HEK293 (cell line): ENCODE measurements around the gene ITGAL.

ENCODE experiments used
- BCL11A ChIP-seq: fragments of 450-650 bp; formaldehyde crosslinking; IDR thresholded peaks from 2 replicates; pipeline ENCODE4 v1.5.1; 2016; ENCODE audit warnings: low read depth, missing biosample characterization, missing genetic modification characterization
- OSR2 ChIP-seq: fragments of 450-650 bp; formaldehyde crosslinking; IDR thresholded peaks from 2 replicates; pipeline ENCODE4 v1.5.1; 2016; ENCODE audit warnings: missing biosample characterization, missing genetic modification characterization
- PRDM6 ChIP-seq: fragments of 450-650 bp; formaldehyde crosslinking; IDR thresholded peaks from 2 replicates; pipeline ENCODE4 v1.5.1; 2017; ENCODE audit warnings: missing biosample characterization, missing genetic modification characterization
- SALL2 ChIP-seq: fragments of 450-650 bp; formaldehyde crosslinking; IDR thresholded peaks from 2 replicates; pipeline ENCODE4 v1.5.0; 2017; ENCODE audit warnings: missing biosample characterization, mild to moderate bottlenecking, missing genetic modification characterization, borderline replicate concordance
- SP3 ChIP-seq: fragments of 450-650 bp; formaldehyde crosslinking; IDR thresholded peaks from 2 replicates; pipeline ENCODE4 v1.5.1; 2016; ENCODE audit warnings: missing biosample characterization, missing genetic modification characterization
- TSHZ1 ChIP-seq: fragments of 450-650 bp; formaldehyde crosslinking; IDR thresholded peaks from 2 replicates; pipeline ENCODE4 v1.5.1; 2016; ENCODE audit warnings: missing biosample characterization, missing genetic modification characterization, borderline replicate concordance
- ZBTB17 ChIP-seq: fragments of 450-650 bp; formaldehyde crosslinking; IDR thresholded peaks from 2 replicates; pipeline ENCODE4 v1.5.1; 2016; ENCODE audit warnings: missing biosample characterization, missing genetic modification characterization
- ZBTB21 ChIP-seq: fragments of 450-650 bp; formaldehyde crosslinking; IDR thresholded peaks from 2 replicates; pipeline ENCODE4 v1.5.1; 2017; ENCODE audit warnings: missing biosample characterization, missing genetic modification characterization
- ZBTB7A ChIP-seq: fragments of 450-650 bp; formaldehyde crosslinking; IDR thresholded peaks from 2 replicates; pipeline ENCODE4 v1.5.1; 2016; ENCODE audit warnings: low read depth, missing biosample characterization, missing genetic modification characterization
- ZFHX2 ChIP-seq: fragments of 450-650 bp; formaldehyde crosslinking; conservative IDR thresholded peaks from 2 replicates; pipeline ENCODE4 v1.5.1; 2016; ENCODE audit warnings: missing biosample characterization, missing genetic modification characterization
- ZFP41 ChIP-seq: fragments of 450-650 bp; formaldehyde crosslinking; IDR thresholded peaks from 2 replicates; pipeline ENCODE4 v1.5.1; 2016; ENCODE audit warnings: missing biosample characterization, missing genetic modification characterization, borderline replicate concordance
- ZNF138 ChIP-seq: fragments of 450-650 bp; formaldehyde crosslinking; IDR thresholded peaks from 2 replicates; pipeline ENCODE4 v1.5.1; 2016; ENCODE audit warnings: missing biosample characterization, missing genetic modification characterization, borderline replicate concordance
- ZNF148 ChIP-seq: fragments of 450-650 bp; formaldehyde crosslinking; IDR thresholded peaks from 2 replicates; pipeline ENCODE4 v1.5.0; 2017; ENCODE audit warnings: missing biosample characterization, missing genetic modification characterization, borderline replicate concordance
- ZNF202 ChIP-seq: fragments of 450-650 bp; formaldehyde crosslinking; IDR thresholded peaks from 2 replicates; pipeline ENCODE4 v1.5.1; 2016; ENCODE audit warnings: missing biosample characterization, missing genetic modification characterization, borderline replicate concordance
- ZNF211 ChIP-seq: fragments of 450-650 bp; formaldehyde crosslinking; IDR thresholded peaks from 2 replicates; pipeline ENCODE4 v1.5.1; 2016; ENCODE audit warnings: low read depth, missing biosample characterization, missing genetic modification characterization
- ZNF221 ChIP-seq: fragments of 450-650 bp; formaldehyde crosslinking; IDR thresholded peaks from 2 replicates; pipeline ENCODE4 v1.5.1; 2017; ENCODE audit warnings: missing biosample characterization, missing genetic modification characterization, borderline replicate concordance
- ZNF24 ChIP-seq: fragments of 450-650 bp; formaldehyde crosslinking; IDR thresholded peaks from 2 replicates; pipeline ENCODE4 v1.5.1; 2016; ENCODE audit warnings: missing biosample characterization, missing genetic modification characterization
- ZNF292 ChIP-seq: fragments of 450-650 bp; formaldehyde crosslinking; IDR thresholded peaks from 2 replicates; pipeline ENCODE4 v1.5.1; 2016; ENCODE audit warnings: low read depth, missing biosample characterization, missing genetic modification characterization, borderline replicate concordance
- ZNF350 ChIP-seq: fragments of 450-650 bp; formaldehyde crosslinking; IDR thresholded peaks from 2 replicates; pipeline ENCODE4 v1.5.0; 2017; ENCODE audit warnings: missing biosample characterization, mild to moderate bottlenecking, missing genetic modification characterization
- ZNF362 ChIP-seq: fragments of 450-650 bp; formaldehyde crosslinking; IDR thresholded peaks from 2 replicates; pipeline ENCODE4 v1.5.1; 2016; ENCODE audit warnings: missing biosample characterization, missing genetic modification characterization
- ZNF394 ChIP-seq: fragments of 450-650 bp; formaldehyde crosslinking; IDR thresholded peaks from 2 replicates; pipeline ENCODE4 v1.5.1; 2016; ENCODE audit warnings: missing biosample characterization, missing genetic modification characterization, mild to moderate bottlenecking, moderate library complexity, borderline replicate concordance
- ZNF449 ChIP-seq: fragments of 450-650 bp; formaldehyde crosslinking; IDR thresholded peaks from 2 replicates; pipeline ENCODE4 v1.5.1; 2017; ENCODE audit warnings: missing biosample characterization, mild to moderate bottlenecking, missing genetic modification characterization, moderate library complexity
- ZNF501 ChIP-seq: fragments of 450-650 bp; formaldehyde crosslinking; IDR thresholded peaks from 2 replicates; pipeline ENCODE4 v1.5.1; 2016; ENCODE audit warnings: missing biosample characterization, missing genetic modification characterization
- ZNF510 ChIP-seq: fragments of 450-650 bp; formaldehyde crosslinking; IDR thresholded peaks from 2 replicates; pipeline ENCODE4 v1.5.1; 2018; ENCODE audit warnings: mild to moderate bottlenecking, missing genetic modification characterization, missing biosample characterization; ENCODE audit not compliant: insufficient replicate concordance
- ZNF529 ChIP-seq: fragments of 450-650 bp; formaldehyde crosslinking; IDR thresholded peaks from 2 replicates; pipeline ENCODE4 v1.5.1; 2017; ENCODE audit warnings: missing genetic modification characterization, missing biosample characterization; ENCODE audit not compliant: insufficient replicate concordance
- ZNF596 ChIP-seq: fragments of 450-650 bp; IDR thresholded peaks from 2 replicates; pipeline ENCODE4 v1.5.0; 2018; ENCODE audit warnings: missing biosample characterization, mild to moderate bottlenecking, missing genetic modification characterization, moderate library complexity
- ZNF621 ChIP-seq: fragments of 450-650 bp; formaldehyde crosslinking; IDR thresholded peaks from 2 replicates; pipeline ENCODE4 v1.5.1; 2017; ENCODE audit warnings: missing biosample characterization, missing genetic modification characterization
- ZNF629 ChIP-seq: fragments of 450-650 bp; formaldehyde crosslinking; IDR thresholded peaks from 2 replicates; pipeline ENCODE4 v1.5.1; 2017; ENCODE audit warnings: missing biosample characterization, missing genetic modification characterization
- ZSCAN23 ChIP-seq: fragments of 450-650 bp; formaldehyde crosslinking; IDR thresholded peaks from 2 replicates; pipeline ENCODE4 v1.5.1; 2016; ENCODE audit warnings: missing biosample characterization, missing genetic modification characterization

The ITGAL gene

GRCh38 chr16:30534368-30535105, 62.0 kb downstream of the ITGAL start, which contains the start of gene ZNF747 (continued):
- TF ChIP-seq ZNF621 (tag by site-specific recombination): no peak
- no peak for TF ChIP-seq ZNF510 (tag by site-specific recombination)
- TF ChIP-seq ZNF202 (tag by site-specific recombination): no peak
- no peak for TF ChIP-seq SALL2 (tag by site-specific recombination)
- no peak for TF ChIP-seq ZSCAN23 (tag by site-specific recombination)
- TF ChIP-seq ZNF221: no peak
- peak; percentile 81 for TF ChIP-seq ZFHX2 (tag by site-specific recombination)
- no peak for TF ChIP-seq PRDM6 (tag by site-specific recombination)
- no peak; the same call in 1 of the 2 replicates for TF ChIP-seq ZNF629 (tag by site-specific recombination)
- TF ChIP-seq ZNF449 (tag by site-specific recombination): peak; percentile 23; the same call in 1 of the 2 replicates
- no peak for TF ChIP-seq TSHZ1
- peak; percentile 72 for TF ChIP-seq ZNF501 (tag by site-specific recombination)
- no peak for TF ChIP-seq ZNF596 (tag by site-specific recombination)
- no peak for TF ChIP-seq ZNF362
- TF ChIP-seq ZFP41 (tag by site-specific recombination): no peak
- peak; percentile 100 for TF ChIP-seq ZBTB17 (tag by site-specific recombination)
- TF ChIP-seq ZNF350 (tag by site-specific recombination): no peak
- TF ChIP-seq ZBTB7A: peak; percentile 91
- peak; percentile 71 for TF ChIP-seq BCL11A
- peak; percentile 69 for TF ChIP-seq ZNF394 (tag by site-specific recombination)
- TF ChIP-seq OSR2 (tag by site-specific recombination): no peak
- TF ChIP-seq ZNF138 (tag by site-specific recombination): no peak
- no peak; the same call in 1 of the 2 replicates for TF ChIP-seq ZNF148 (tag by site-specific recombination)
- no peak for TF ChIP-seq ZNF529 (tag by site-specific recombination)
- peak; percentile 49 for TF ChIP-seq ZBTB21 (tag by site-specific recombination)
- peak; percentile 97 for TF ChIP-seq SP3 (tag by site-specific recombination)
- no peak for TF ChIP-seq ZNF211
- no peak for TF ChIP-seq ZNF292 (tag by site-specific recombination)
- TF ChIP-seq ZNF24 (tag by site-specific recombination): peak; percentile 62
